HepG2 (cell line): ENCODE measurements around the gene TTLL1. TPM values are rescaled to one million over a fixed set of nuclear protein-coding genes. Genes with fewer than 3 reads are reported as not detected.
"Not testable (repeated sequence)": the region's sequence is repeated elsewhere in the genome, so short reads cannot be mapped to it uniquely, and the experiment has no call there.

ENCODE experiments used
- ATAC-seq: fragments of 200-7000 bp; cut with Tn5 transposase; 3 replicates; pipeline ENCODE4 v1.9.1; 2020; ENCODE audit warnings: mild to moderate bottlenecking, moderate library complexity
- BruUV-seq: library from RNA; stranded (reverse); fragments of 400-500 nt; replicated peaks from 2 replicates; lab custom pipeline; 2021; lab: Mats Ljungman, UMichigan
- CTCF ChIA-PET: fragments of 300-600 bp; formaldehyde crosslinking; extraction: SDS; loops from one replicate; lab custom pipeline; 2021; ENCODE audit warnings: low total read pairs, inconsistent platforms, low intra/inter-chr PET ratio; lab: Yijun Ruan, JAX
- POLR2A ChIA-PET: fragments of 350-600 bp; sonication (Branson Sonifier 250); formaldehyde crosslinking; loops from one replicate; lab custom pipeline; 2020; ENCODE audit warnings: antibody characterized with exemption, inconsistent platforms; lab: Yijun Ruan, JAX
- DNase-seq: peaks from one replicate; pipeline ENCODE4 v3.0.0-alpha.2; 2015; ENCODE audit warnings: low spot score
- FAIRE-seq: peaks from 3 replicates; lab custom pipeline; 2011; peaks lifted over from hg19 to GRCh38; lab: Jason Lieb, UNC
- H2AFZ ChIP-seq: one replicate; pipeline ENCODE4 v1.6.1; 2011; ENCODE audit warnings: low read length, inconsistent platforms
- H3K27ac ChIP-seq: fragments of 300-600 bp; 3 replicates; pipeline ENCODE4 v1.8.0; 2011; ENCODE audit warnings: mixed run types, mild to moderate bottlenecking, mixed read lengths, low read length, inconsistent platforms; ENCODE audit not compliant: insufficient read depth; ENCODE audit errors: extremely low read length
- H3K27me3 ChIP-seq, 2 experiments: fragments of 200-600 bp in 1 of 2; 2 replicates in 1 of 2; 3 replicates in 1 of 2; pipeline versions ENCODE4 v1.6.0 to v1.8.0; 2011; ENCODE audit warnings: low read length in 2 of 2, mild to moderate bottlenecking in 2 of 2, moderate library complexity in 2 of 2, inconsistent platforms in 1 of 2; ENCODE audit not compliant: insufficient read depth in 2 of 2, control insufficient read depth in 1 of 2
- H3K36me3 ChIP-seq, 2 experiments: fragments of 200-600 bp in 1 of 2; replicated peaks in 1 of 2; 2 replicates in 1 of 2; 3 replicates in 1 of 2; pipeline versions ENCODE4 v1.5.1 to v1.8.0; 2011; ENCODE audit warnings: low read length in 2 of 2, inconsistent platforms in 1 of 2; ENCODE audit not compliant: insufficient read depth in 2 of 2, control insufficient read depth in 1 of 2
- H3K4me1 ChIP-seq: 2 replicates; pipeline ENCODE4 v1.5.1; 2012; ENCODE audit warnings: low read length, inconsistent platforms; ENCODE audit not compliant: insufficient read depth
- H3K4me2 ChIP-seq: 2 replicates; pipeline ENCODE4 v1.6.0; 2011; ENCODE audit warnings: low read depth, low read length, inconsistent platforms
- H3K4me3 ChIP-seq, 3 experiments: fragments of 200-600 bp in 1 of 3; sonication (generic), shearing (Covaris generic) in 1 of 3; replicated peaks in 1 of 3; 2 replicates each; pipeline ENCODE4 v1.5.1; 2011 to 2016; ENCODE audit warnings: low read length in 3 of 3, inconsistent platforms in 2 of 3, low read depth in 2 of 3, mild to moderate bottlenecking in 2 of 3, control low read depth in 1 of 3, mixed read lengths in 1 of 3; ENCODE audit not compliant: insufficient read depth in 1 of 3
- H3K79me2 ChIP-seq: one replicate; pipeline ENCODE4 v1.6.1; 2011; ENCODE audit warnings: low read length, inconsistent platforms; ENCODE audit not compliant: insufficient read depth
- H3K9ac ChIP-seq: 2 replicates; pipeline ENCODE4 v1.6.0; 2011; ENCODE audit warnings: mild to moderate bottlenecking, low read depth, low read length, inconsistent platforms; ENCODE audit not compliant: insufficient read depth
- H3K9me3 ChIP-seq: 2 replicates; pipeline ENCODE4 v1.5.1; 2012; ENCODE audit warnings: mild to moderate bottlenecking, low read length
- H4K20me1 ChIP-seq: 2 replicates; pipeline ENCODE4 v1.6.0; 2011; ENCODE audit warnings: inconsistent platforms, mild to moderate bottlenecking, low read length, moderate library complexity; ENCODE audit not compliant: insufficient read depth
- MYC ChIP-seq: sonication (generic); formaldehyde crosslinking; IDR thresholded peaks from 2 replicates; pipeline ENCODE4 v1.9.0; 2021; ENCODE audit warnings: missing genetic modification reagents, borderline replicate concordance
- ZNF629 ChIP-seq: sonication (generic); formaldehyde crosslinking; conservative IDR thresholded peaks from 2 replicates; pipeline ENCODE4 v1.5.0; 2020; ENCODE audit warnings: missing genetic modification reagents
- WGBS: methylation state at CpG from one replicate; pipeline ENCODE4 v1.1.6; 2017; ENCODE audit warnings: low lambda C conversion rate; 5-methylcytosine and 5-hydroxymethylcytosine counted together
- in situ Hi-C: cut with HindIII; loops from 2 replicates; pipeline ENCODE4 v1.10.0; 2017; ENCODE audit warnings: low pct_unique_long_range_greater_than_20kb; ENCODE audit not compliant: extremely low pct_ligation_motif_present
- intact Hi-C: fragments of 100-400 bp; cut with micrococcal nuclease; formaldehyde crosslinking; loops from one replicate; pipeline ENCODE4 v1.10.0; 2022; ENCODE audit not compliant: unreplicated experiment
- polyA plus RNA-seq, 8 experiments: library from polyadenylated mRNA; depleted of rRNA in 3 of 8; stranded (reverse) in 7 of 8; unstranded in 1 of 8; fragments of >200 nt; fragmentation: Illumina TruSeq in 4 of 8; extraction: Trizol in 4 of 8; gene quantifications; 2 replicates each; pipeline versions ENCODE4 v1.2.1 to v1.2.3, GENCODE V29; 2011 to 2016; ENCODE audit warnings: low read depth in 4 of 8, missing spikeins in 1 of 8, mixed read lengths in 1 of 8; ENCODE audit not compliant: insufficient read depth in 1 of 8
- total RNA-seq, 5 experiments: library from RNA; depleted of rRNA; stranded (reverse); fragments of >200 nt; fragmentation: Illumina TruSeq; extraction: Trizol; gene quantifications; 2 replicates each; pipeline ENCODE4 v1.2.3, GENCODE V29; 2016; ENCODE audit warnings: low read depth in 1 of 5

The TTLL1 gene
- total and polyA plus RNA-seq, 2 of the 13 experiments (the other 11 are each of a cell fraction or from before 2014, with no cell fraction given): 1.6 to 5.3 TPM

GRCh38 chr22:42996646-42997365, 92.4 kb downstream of the TTLL1 start:
- Histone ChIP-seq H3K9ac (no peak overlapping the region), H3K9me3 (no peaks in the 10 kb centered on the region), H3K4me3 (no peak overlapping the region), H4K20me1 (peaks cover 15% of the 10 kb centered on the region; the same call in 1 of the 2 replicates), H3K27ac (peak overlapping the region; percentile 49), H3K27me3 (no peaks in the 10 kb centered on the region), H3K36me3 (no peaks in the 10 kb centered on the region; a peak in 2 of 5 replicates), H3K4me2 (peak overlapping the region; percentile 20; the same call in 1 of the 2 replicates), H3K4me1 (peaks cover 96% of the 10 kb centered on the region), H2AFZ (no peak overlapping the region), H3K79me2 (peaks cover 79% of the 10 kb centered on the region)
- TF ChIP-seq ZNF629 (CRISPR knock-in tag) (no peak), MYC (CRISPR knock-in tag) (0 out of 2 replicates have a peak, but pooled peaks have one; percentile 13)
- BruUV-seq: no TSS peak
- FAIRE-seq (no peak), ATAC-seq (no peak), DNase-seq (no peak)
- 69% methylated on average over 10 of the region's 10 CpGs for WGBS
- intact Hi-C loops: loop anchor here (10.0 kb wide), 1 partner anchor 52 kb away; no protein-coding TSS in a partner anchor
- ChIA-PET POLR2A (interaction anchor here (2.1 to 6.1 kb wide), 2 partner anchors 18 to 32 kb away, joined by 9 to 185 read pairs; partner anchors contain the start of gene PACSIN2), CTCF (no interaction called here)
- in situ Hi-C loops: no loop called here

GRCh38 chr22:42995654-42996053, 93.5 kb downstream of the TTLL1 start:
- Histone ChIP-seq H3K4me1 (peaks cover 96% of the 10 kb centered on the region), H3K4me3 (peak overlapping the region in 2 of 3 experiments; percentile 21 to 64; a peak in 3 of 6 replicates), H3K27ac (peak overlapping the region; percentile 100), H3K4me2 (peak overlapping the region; percentile 100), H3K9ac (peak overlapping the region; percentile 54), H3K79me2 (peaks cover 79% of the 10 kb centered on the region)
- POLR2A ChIA-PET: interaction anchor here (0.7 to 6.1 kb wide), 25 partner anchors 9 to 381 kb away, joined by 3 to 185 read pairs (median 4); partner anchors contain the start of genes PACSIN2 and POLDIP3
- ATAC-seq, H2AFZ ChIP-seq, in situ Hi-C loops, FAIRE-seq, H4K20me1 ChIP-seq, H3K27me3 ChIP-seq, DNase-seq, H3K36me3 ChIP-seq, CTCF ChIA-PET, H3K9me3 ChIP-seq: not testable (repeated sequence)
- intact Hi-C loops: loop anchor here (10.0 kb wide), 1 partner anchor 51 kb away; no protein-coding TSS in a partner anchor
- BruUV-seq: TSS peak; percentile 99
- 11% methylated on average over 7 of the region's 7 CpGs for WGBS
